Omental fat pad (tissue), 4 donors: ENCODE measurements around the gene IFI35. TPM values are rescaled to one million over a fixed set of nuclear protein-coding genes. Genes with fewer than 3 reads are reported as not detected.
"Not testable (repeated sequence)": the region's sequence is repeated elsewhere in the genome, so short reads cannot be mapped to it uniquely, and the experiment has no call there.

Source experiments
- ATAC-seq: fragments of 150-250 bp; one replicate; pipeline ENCODE4 v1.9.1; 2016; ENCODE audit warnings: mild to moderate bottlenecking, moderate library complexity; ENCODE audit not compliant: low FRiP score
- DNase-seq: peaks from one replicate; pipeline ENCODE4 v3.0.0-alpha.2; 2019; ENCODE audit warnings: low spot score
- CTCF ChIP-seq, 3 donors: fragments of 450-650 bp; IDR thresholded peaks; one replicate each; pipeline ENCODE4 v1.5.1; 2016 to 2017; ENCODE audit warnings: antibody characterized with exemption in 3 of 3, mild to moderate bottlenecking in 3 of 3, moderate library complexity in 2 of 3
- small RNA-seq: library from RNA; depleted of rRNA; stranded (forward); fragments of <200 nt; gene quantifications from one replicate; pipeline ENCODE3, GENCODE V24; 2016
- total RNA-seq, 4 donors: library from RNA; depleted of rRNA; stranded (reverse); fragments of >200 nt; gene quantifications; one replicate each; pipeline ENCODE4 v1.1.0, GENCODE V29; 2016

The IFI35 gene
- total RNA-seq, 4 donors from 2014 or later = 29.1 to 108 (median 34.4) TPM

- TF ChIP-seq CTCF (IDR thresholded peaks at IDR 0.05) = no peak
- DNase-seq = no peak
- ATAC-seq = no peak
Measured at GRCh38 chr17:43044024-43044423, 37.4 kb downstream of the IFI35 start.

GRCh38 chr17:43051969-43052368, 45.4 kb downstream of the IFI35 start:
- ATAC-seq (no peak), DNase-seq (no peak)
- TF ChIP-seq CTCF (IDR thresholded peaks at IDR 0.05) = no peak

- not testable (repeated sequence) for DNase-seq, ATAC-seq
Measured at GRCh38 chr17:43053008-43053407, 46.4 kb downstream of the IFI35 start.

GRCh38 chr17:43056051-43056450, 49.5 kb downstream of the IFI35 start:
- no peak for ATAC-seq

GRCh38 chr17:43062984-43063638, 56.5 kb downstream of the IFI35 start:
- DNase-seq = no peak
- no peak for ATAC-seq
- TF ChIP-seq CTCF (IDR thresholded peaks at IDR 0.05) = no peak

More at GRCh38 chr17:43056051-43056450, 49.5 kb downstream of the IFI35 start:
- no peak for DNase-seq
- no peak for TF ChIP-seq CTCF (IDR thresholded peaks at IDR 0.05)

Small RNAs within 50 kb of the gene (small RNA-seq; reads per million reads assigned to genes)
- not detected for gene AARSD1

Other genes with a start within 250 kb of the IFI35 start
- gene RAMP2, start 245.6 kb upstream of the IFI35 start, total RNA-seq = 10 to 100 TPM; 51.3 to 90.6 (median 68.1) TPM
- gene VPS25, start 233.3 kb upstream of the IFI35 start, total RNA-seq = 10 to 100 TPM; 44.3 to 53.4 (median 48.4) TPM
- gene WNK4, start 226.2 kb upstream of the IFI35 start, total RNA-seq = 1 to 10 TPM in 2 of 4 donors, under 1 TPM in 2; 0.50 to 3.9 (median 1.4) TPM
- gene COA3, start 208.1 kb upstream of the IFI35 start, total RNA-seq = 10 to 100 TPM; 39.9 to 82.7 (median 71.2) TPM
- 1 to 10 TPM in 1 of 4 donors, under 1 TPM in 1, not detected in 2; 0.09 to 2.9 TPM for gene CNTD1, start 207.9 kb upstream of the IFI35 start, total RNA-seq
- 100 to 1,000 TPM in 1 of 4 donors, 10 to 100 TPM in 3; 75.0 to 118 (median 88.7) TPM for gene BECN1, start 182.5 kb upstream of the IFI35 start, total RNA-seq
- 100 to 1,000 TPM in 1 of 4 donors, 10 to 100 TPM in 3; 72.1 to 122 (median 77.8) TPM for gene PSME3, start 173.4 kb upstream of the IFI35 start, total RNA-seq
- gene AOC2, start 162.2 kb upstream of the IFI35 start, total RNA-seq = 10 to 100 TPM in 1 of 4 donors, 1 to 10 TPM in 3; 3.2 to 12.5 (median 5.4) TPM
- gene AOC3, start 155.6 kb upstream of the IFI35 start, total RNA-seq = 100 to 1,000 TPM; 106 to 221 (median 175) TPM
- not detected for gene G6PC1, start 106.0 kb upstream of the IFI35 start, total RNA-seq
- gene AARSD1, start 42.3 kb upstream of the IFI35 start, total RNA-seq = 10 to 100 TPM; 17.8 to 36.0 (median 20.2) TPM
- gene PTGES3L, start 26.7 kb upstream of the IFI35 start, total RNA-seq = 1 to 10 TPM in 1 of 4 donors, not detected in 3; 1.2 TPM
- gene RUNDC1, start 26.2 kb upstream of the IFI35 start, total RNA-seq = 10 to 100 TPM in 2 of 4 donors, 1 to 10 TPM in 2; 8.5 to 12.4 (median 10.6) TPM
- gene RPL27, start 8.4 kb upstream of the IFI35 start, total RNA-seq = 1,000 to 10,000 TPM in 3 of 4 donors, 100 to 1,000 TPM in 1; 852 to 1,453 (median 1,237) TPM
- 100 to 1,000 TPM; 147 to 304 (median 233) TPM for gene VAT1, start 15.6 kb downstream of the IFI35 start, total RNA-seq
- gene RND2, start 18.4 kb downstream of the IFI35 start, total RNA-seq = 1 to 10 TPM in 1 of 4 donors, under 1 TPM in 3; 0.25 to 1.1 (median 0.64) TPM
- gene BRCA1, start 118.6 kb downstream of the IFI35 start, total RNA-seq = 1 to 10 TPM; 2.4 to 8.8 (median 3.0) TPM
- gene NBR1, start 164.4 kb downstream of the IFI35 start, total RNA-seq = 10 to 100 TPM; 41.8 to 97.3 (median 75.3) TPM
- 10 to 100 TPM in 3 of 4 donors, 1 to 10 TPM in 1; 8.9 to 15.1 (median 14.5) TPM for gene TMEM106A, start 205.1 kb downstream of the IFI35 start, total RNA-seq
- gene CCDC200, start 221.8 kb downstream of the IFI35 start, total RNA-seq = not detected
- not detected for gene RNU2-1, start 227.2 kb downstream of the IFI35 start, total RNA-seq